ENCODE data around the gene TUBA1C.
"Not testable (repeated sequence)": the region's sequence is repeated elsewhere in the genome, so short reads cannot be mapped to it uniquely, and the experiment has no call there.

Gene TUBA1C

GRCh38 chr12:49264873-49265792 lies at the start of gene TUBA1C:
Gene TUBA1C (plus strand): TSS chr12:49265082. CDS start chr12:49265182, 100 bp downstream.
- DNase-seq (ENCODE audit: low read depth): peak; percentile 94

GRCh38 chr12:49219417-49220026 lies 45.4 kb upstream of the TUBA1C start:
- no peak for DNase-seq (ENCODE audit: low read depth)

GRCh38 chr12:49220972-49221371 lies 43.9 kb upstream of the TUBA1C start:
- no peak for DNase-seq (ENCODE audit: low read depth)

- DNase-seq (ENCODE audit: low read depth): no peak
Measured at GRCh38 chr12:49223122-49223521, 41.8 kb upstream of the TUBA1C start.

GRCh38 chr12:49223590-49224369 lies 41.1 kb upstream of the TUBA1C start:
- DNase-seq (ENCODE audit: low read depth): no peak

- no peak for DNase-seq (ENCODE audit: low read depth)
Measured at GRCh38 chr12:49225576-49226166, 39.2 kb upstream of the TUBA1C start.

DNA sequence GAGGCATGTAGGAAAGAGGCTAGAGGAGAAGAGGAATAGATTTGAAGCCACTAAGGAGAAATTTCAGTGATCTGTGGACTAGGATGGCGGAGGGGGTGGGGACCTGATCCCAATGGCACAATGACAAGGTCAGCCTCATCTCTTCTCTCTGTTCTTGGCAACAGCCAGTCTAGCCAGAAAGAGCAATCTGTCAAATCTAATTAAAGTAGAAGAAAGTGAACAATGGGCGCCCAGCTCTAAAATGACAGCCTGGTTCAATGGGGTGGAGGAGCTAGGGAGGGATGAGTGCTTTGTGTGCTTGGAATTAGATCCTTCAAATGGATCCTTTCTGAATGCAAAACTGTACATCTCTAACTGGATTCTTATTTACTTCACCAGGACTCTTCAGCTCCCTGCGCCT lies 37.2 kb upstream of the TUBA1C start:
- no peak for DNase-seq (ENCODE audit: low read depth)

DNA sequence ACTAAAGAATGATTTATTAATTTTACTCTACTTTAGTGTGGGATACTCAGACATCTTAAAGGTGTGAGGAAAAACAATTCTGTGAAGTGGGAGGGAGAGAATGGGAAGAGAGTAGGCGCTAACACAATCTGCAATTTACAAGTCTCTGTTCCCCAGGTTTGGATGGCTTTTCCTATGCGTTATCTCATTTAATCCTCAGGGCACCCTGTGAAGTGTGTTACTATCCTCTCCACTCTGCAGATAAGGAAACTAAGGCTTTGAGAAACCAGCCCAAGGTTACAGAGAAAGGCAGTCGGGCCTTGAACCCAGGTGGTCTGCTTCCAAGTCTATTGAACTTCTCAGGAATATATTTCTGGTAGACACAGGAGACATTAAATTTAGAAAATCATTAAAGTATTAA lies 36.2 kb upstream of the TUBA1C start:
- DNase-seq (ENCODE audit: low read depth): no peak

DNA sequence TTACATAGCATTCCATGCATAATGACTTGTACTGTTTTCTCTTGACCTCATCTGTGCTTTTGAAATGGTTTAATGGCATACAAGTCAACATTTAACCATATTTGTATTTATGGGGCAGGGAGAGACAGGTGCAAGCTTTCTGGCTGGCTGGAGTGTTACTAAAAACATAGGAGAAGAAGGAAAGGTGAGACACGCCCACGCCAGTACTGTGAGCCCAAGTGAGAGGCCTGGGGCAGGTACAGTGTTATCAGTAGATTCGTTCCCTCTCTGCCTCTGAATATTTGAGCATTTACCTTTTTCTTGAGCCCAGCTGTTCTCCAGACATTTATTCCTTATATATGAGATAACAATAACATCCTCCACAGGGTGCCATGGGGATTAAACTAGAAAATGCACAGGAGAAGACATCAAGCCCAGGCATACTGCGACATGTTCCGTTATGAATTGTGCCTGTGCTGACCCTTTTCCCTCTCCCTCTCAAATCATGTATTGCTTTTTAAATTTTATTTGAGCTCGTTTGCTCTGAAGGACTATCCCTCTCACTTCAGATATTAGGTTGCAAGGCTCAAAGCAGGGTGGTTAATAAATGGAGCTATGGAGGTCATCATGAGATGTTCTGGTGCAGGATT lies 34.6 kb upstream of the TUBA1C start:
- DNase-seq (ENCODE audit: low read depth): no peak

- no peak for DNase-seq (ENCODE audit: low read depth)
Measured at GRCh38 chr12:49230805-49231194, 34.1 kb upstream of the TUBA1C start.

DNA sequence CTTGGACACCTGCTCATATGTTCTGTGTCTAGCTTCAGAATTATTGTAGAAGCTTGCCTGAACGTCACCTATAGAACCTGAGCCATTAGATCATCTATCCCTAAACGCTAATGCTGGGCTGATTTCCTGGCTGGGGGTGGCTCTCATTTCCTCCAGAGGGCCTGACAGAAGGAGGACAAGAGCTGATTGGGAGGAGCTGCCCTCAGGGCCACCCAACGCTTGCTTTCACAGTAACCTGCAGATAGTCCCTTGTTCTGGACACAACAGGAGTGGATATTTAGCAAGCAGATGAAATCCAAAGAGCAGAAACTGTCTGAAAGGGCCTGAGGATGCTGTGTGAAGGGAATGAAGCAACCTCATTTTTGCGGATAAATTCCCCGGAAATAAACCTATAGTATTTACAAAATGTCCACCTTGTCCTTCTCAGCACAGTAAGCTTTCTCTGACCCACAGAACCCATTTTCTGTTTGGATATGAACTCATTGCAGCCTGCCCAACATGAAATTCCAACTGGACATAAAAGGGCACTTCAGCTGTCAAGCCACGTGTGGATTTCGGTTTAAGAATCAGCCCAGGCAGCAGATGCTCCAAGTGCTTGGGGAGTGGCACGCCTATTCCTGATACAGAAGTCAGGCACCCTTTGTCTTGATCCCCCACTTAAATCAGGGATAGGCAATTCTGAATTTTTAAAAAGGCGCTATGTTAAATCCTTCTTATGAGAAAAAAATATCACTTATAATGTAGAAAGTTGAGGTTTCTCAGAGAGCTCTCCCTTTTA lies 32.8 kb upstream of the TUBA1C start:
- no peak for DNase-seq (ENCODE audit: low read depth)

DNA sequence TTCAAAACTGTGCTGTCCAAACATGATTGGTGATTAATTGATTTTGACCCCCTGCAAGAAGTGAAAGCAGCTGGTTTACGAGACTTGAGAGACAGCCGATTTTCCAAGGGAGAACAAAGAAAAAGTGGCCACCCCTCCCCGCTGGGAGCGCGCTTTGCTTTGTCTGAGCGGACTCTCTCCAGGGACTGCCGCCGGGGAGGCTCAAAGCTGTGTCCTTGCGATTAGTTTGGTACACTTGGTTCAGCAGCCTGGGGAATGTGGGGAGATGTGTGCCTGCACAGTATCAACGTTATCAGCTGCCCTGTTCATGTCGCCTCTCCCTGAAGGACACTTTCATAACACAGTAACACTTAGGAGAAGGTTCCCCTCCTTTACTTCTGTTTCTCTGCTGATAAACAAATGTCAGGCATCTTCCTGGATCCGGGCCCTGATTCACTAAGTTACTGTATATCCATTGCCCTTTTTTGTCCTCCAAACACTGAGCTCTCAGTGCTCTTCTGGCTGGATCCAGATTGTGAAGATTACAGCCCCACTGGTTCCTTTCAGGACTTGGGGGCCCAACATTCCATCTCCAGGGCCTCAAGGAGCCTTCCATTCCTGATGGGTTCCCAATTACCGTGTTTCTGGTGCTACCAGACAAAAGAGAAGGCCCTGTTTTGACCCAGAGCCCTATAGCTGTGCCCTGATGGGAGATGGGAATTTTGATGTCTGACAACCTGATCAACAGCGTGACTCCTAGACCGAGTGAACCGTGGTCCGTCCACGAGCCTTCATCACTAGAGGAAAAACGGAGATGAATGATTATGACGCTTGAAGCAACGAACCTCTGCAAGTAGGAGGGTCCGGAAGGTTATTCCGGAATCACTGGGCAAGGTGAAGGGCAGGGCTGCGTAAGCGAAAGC lies 31.7 kb upstream of the TUBA1C start:
- DNase-seq (ENCODE audit: low read depth): no peak

DNA sequence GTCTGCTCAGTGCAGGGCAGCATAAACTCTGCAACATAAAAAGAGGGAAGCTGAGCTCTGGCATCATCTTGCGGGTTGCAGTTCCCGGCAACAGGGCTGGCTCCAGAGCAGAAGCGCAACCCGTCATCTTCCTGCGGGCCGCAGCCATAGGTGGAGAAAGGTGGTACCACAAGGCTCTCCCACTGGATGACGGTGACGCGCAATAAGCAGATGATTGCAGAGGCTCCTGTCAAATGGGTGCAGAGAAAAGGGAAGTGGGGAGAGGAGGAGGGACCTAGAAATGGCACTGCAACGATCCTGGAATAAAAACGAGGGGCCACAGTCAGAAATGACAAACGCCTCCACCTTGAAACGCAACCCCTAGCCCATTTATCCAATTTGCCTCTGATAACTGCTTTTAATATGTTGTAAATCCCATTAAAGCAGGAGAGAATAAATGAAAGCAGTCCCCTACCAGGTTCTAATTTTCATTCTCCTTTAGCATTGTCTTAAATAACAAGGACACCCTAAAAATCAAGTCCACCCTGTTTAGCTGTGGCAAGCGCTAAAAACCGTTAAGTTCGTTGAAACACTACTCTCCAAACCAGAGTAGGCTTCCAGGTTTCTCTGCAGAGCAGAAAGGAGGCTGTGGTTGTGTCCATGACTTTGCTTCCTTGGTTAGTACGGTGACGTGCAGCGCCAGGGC lies 30.9 kb upstream of the TUBA1C start:
- no peak for DNase-seq (ENCODE audit: low read depth)

GRCh38 chr12:49236423-49236822 lies 28.5 kb upstream of the TUBA1C start:
- no peak for DNase-seq (ENCODE audit: low read depth)

DNA sequence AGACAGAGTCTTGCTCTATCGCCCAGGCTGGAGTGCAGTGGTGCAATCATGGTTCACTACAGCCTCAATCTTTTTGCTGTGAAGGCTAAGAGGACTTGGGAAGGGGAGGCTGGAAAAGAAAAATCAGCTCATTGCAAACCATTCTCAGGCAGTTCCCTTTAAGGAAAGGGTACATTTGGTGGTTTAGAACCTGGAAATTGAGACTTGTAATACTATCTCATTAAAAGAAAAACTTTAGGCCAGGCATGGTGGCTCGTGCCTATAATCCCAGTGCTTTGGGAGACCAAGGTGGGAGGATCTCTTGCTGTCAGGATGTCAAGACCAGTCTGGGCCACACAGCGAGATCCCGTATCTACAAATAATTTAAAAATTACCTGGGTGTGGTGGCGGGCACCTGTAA lies 21.3 kb upstream of the TUBA1C start:
- no peak for DNase-seq (ENCODE audit: low read depth)

DNA sequence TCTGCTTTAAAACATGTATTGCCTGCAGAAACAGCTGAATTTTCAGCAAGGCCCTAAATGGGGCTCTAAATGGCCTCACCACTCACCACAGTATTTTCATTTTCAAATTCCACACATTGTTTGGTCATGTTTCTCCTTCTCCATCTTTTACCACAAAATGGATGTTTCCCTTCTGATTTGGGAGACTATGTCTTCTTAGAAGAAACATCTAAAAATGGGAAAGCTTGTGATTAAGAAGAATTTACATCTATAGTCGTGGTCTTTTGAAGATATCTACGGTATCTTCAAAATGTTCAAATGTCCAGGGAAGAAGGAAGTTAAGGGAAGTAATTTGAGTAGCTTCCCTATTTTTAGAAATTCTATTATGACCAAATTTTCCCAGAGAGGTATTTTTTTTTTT lies 20.7 kb upstream of the TUBA1C start:
- DNase-seq (ENCODE audit: low read depth): peak; percentile 47

- no peak for DNase-seq (ENCODE audit: low read depth)
Measured at GRCh38 chr12:49251357-49251756, 13.5 kb upstream of the TUBA1C start.

DNA sequence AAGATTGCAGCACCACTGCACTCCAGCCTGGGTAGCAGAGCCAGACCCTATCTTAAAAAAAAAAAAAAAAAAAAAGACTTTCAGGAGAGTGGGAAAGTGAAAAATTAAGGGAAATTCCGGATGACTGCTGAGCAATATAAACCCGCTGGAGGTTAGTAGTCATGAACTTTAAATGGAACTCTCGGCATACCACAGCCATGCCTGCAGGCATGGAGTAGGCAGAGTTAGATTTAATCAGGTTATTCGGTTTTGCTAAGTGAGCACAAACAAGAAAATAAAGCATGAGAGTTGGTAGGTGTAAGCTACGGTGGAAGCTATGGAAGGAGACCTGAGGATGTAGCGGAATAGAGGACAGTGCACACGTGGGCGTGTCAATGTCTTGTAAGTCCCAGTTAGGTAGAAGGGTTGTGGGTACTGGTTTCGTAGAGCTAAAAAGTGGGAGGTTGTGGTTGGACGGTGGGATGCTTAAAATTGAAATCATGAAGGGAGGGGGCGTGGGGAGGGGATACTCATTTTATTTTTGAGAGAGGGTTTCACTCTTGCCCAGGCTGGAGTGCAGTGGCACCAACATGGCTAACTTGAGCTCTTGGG lies 11.8 kb upstream of the TUBA1C start:
- DNase-seq (ENCODE audit: low read depth): no peak

GRCh38 chr12:49255456-49255855 lies 9.4 kb upstream of the TUBA1C start:
- not testable (repeated sequence) for DNase-seq (ENCODE audit: low read depth)

Measured in fibroblast of gingiva (primary cell).